ENCODE data around the gene ACER1. TPM values are rescaled to one million over a fixed set of nuclear protein-coding genes. Genes with fewer than 3 reads are reported as not detected.
"Not testable (repeated sequence)": the region's sequence is repeated elsewhere in the genome, so short reads cannot be mapped to it uniquely, and the experiment has no call there.

Gene ACER1
- total RNA-seq, 2 donors from 2014 or later: not detected

DNA sequence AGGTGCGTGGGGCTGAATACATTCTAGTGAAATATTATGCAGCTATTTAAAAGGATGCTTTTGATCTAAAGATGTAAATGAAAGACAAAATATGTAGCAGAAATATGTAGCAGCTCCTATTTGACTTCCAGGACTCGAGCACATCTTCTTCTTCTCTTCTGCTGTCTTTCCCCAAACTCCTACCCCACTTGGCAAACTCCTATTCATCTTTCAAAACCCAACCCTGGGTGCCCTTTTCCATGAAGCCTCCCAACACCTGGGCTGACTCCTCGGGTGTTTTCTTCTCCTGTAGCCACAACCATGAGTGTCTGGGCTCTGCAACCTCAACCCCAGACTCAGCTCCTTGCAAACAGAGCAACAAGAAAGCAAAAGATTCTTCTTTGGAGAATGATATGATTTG lies 11.1 kb downstream of the ACER1 start:
- no peak overlapping the region for H3K4me3 Mint-ChIP-seq
- H3K9me3 Mint-ChIP-seq: peaks cover 21% of the 10 kb centered on the region
- H3K36me3 Mint-ChIP-seq (ENCODE audit: low read depth): no peaks in the 10 kb centered on the region
- TF ChIP-seq, protein P1, sequence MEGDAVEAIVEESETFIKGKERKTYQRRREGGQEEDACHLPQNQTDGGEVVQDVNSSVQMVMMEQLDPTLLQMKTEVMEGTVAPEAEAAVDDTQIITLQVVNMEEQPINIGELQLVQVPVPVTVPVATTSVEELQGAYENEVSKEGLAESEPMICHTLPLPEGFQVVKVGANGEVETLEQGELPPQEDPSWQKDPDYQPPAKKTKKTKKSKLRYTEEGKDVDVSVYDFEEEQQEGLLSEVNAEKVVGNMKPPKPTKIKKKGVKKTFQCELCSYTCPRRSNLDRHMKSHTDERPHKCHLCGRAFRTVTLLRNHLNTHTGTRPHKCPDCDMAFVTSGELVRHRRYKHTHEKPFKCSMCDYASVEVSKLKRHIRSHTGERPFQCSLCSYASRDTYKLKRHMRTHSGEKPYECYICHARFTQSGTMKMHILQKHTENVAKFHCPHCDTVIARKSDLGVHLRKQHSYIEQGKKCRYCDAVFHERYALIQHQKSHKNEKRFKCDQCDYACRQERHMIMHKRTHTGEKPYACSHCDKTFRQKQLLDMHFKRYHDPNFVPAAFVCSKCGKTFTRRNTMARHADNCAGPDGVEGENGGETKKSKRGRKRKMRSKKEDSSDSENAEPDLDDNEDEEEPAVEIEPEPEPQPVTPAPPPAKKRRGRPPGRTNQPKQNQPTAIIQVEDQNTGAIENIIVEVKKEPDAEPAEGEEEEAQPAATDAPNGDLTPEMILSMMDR (conservative IDR thresholded peaks at IDR 0.05): no peak
- Histone ChIP-seq H3K27me3 (ENCODE audit: control insufficient read depth, insufficient read depth, low read length, poor library complexity, severe bottlenecking) (no peaks in the 10 kb centered on the region), H3K36me3 (ENCODE audit: control insufficient read depth, insufficient read depth, low read length) (no peaks in the 10 kb centered on the region), H3K27ac (ENCODE audit: low read depth, low read length) (no peak overlapping the region), H3K4me1 (ENCODE audit: control insufficient read depth, insufficient read depth, low read length) (no peaks in the 10 kb centered on the region), H3K9ac (ENCODE audit: extremely low read depth, low read length, poor library complexity, severe bottlenecking) (no peak overlapping the region), H3K9me3 (ENCODE audit: control insufficient read depth, low read length) (no peaks in the 10 kb centered on the region), H3K4me3 (ENCODE audit: low read length) (no peak overlapping the region)
- no peaks in the 10 kb centered on the region for H3K4me1 Mint-ChIP-seq
- WGBS, 2 experiments (ENCODE audit: insufficient coverage in 1 of 2, insufficient read length in 1 of 2): 17 to 54% methylated on average over 1 to 3 of the region's 3 CpGs
- H3K27ac Mint-ChIP-seq: no peak overlapping the region
- peaks cover 12% of the 10 kb centered on the region for H3K27me3 Mint-ChIP-seq (ENCODE audit: insufficient read depth)
- DNase-seq: no peak

DNA sequence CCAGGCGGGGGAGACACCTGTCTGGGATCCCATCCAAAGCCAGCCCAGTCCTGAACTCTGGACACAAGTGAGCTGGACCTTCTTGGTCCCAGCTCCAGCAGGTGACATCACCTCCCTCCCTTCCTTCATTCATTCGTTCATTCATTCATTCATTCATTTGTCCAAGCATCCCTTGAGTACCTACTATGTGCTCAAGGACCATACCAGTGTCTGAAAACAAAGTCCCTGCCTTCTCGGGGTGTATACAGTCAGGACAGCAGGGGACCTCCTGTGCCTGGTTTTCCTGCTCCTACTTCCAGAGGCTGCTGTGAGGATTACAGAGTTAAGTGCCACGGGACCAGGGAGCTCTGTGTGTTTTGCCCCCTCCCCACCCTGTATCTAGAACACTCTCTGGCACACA lies 14.0 kb downstream of the ACER1 start:
- H3K4me3 ChIP-seq (ENCODE audit: low read length): no peak overlapping the region
- DNase-seq: no peak
- Mint-ChIP-seq H3K27ac (no peak overlapping the region), H3K4me3 (no peak overlapping the region), H3K9me3 (peaks cover 22% of the 10 kb centered on the region), H3K4me1 (no peaks in the 10 kb centered on the region), H3K27me3 (ENCODE audit: insufficient read depth) (peaks cover 13% of the 10 kb centered on the region), H3K36me3 (ENCODE audit: low read depth) (no peaks in the 10 kb centered on the region)
- no peak overlapping the region for H3K27ac ChIP-seq (ENCODE audit: low read depth, low read length)
- no peak overlapping the region for H3K9ac ChIP-seq (ENCODE audit: extremely low read depth, low read length, poor library complexity, severe bottlenecking)
- no peaks in the 10 kb centered on the region for H3K27me3 ChIP-seq (ENCODE audit: control insufficient read depth, insufficient read depth, low read length, poor library complexity, severe bottlenecking)
- WGBS, 2 experiments (ENCODE audit: insufficient coverage in 1 of 2, insufficient read length in 1 of 2): 50 to 55% methylated on average over 3 to 4 of the region's 4 CpGs
- TF ChIP-seq, protein P1 (conservative IDR thresholded peaks at IDR 0.05): no peak
- no peaks in the 10 kb centered on the region for H3K4me1 ChIP-seq (ENCODE audit: control insufficient read depth, insufficient read depth, low read length)
- no peaks in the 10 kb centered on the region for H3K9me3 ChIP-seq (ENCODE audit: control insufficient read depth, low read length)
- no peaks in the 10 kb centered on the region for H3K36me3 ChIP-seq (ENCODE audit: control insufficient read depth, insufficient read depth, low read length)

DNA sequence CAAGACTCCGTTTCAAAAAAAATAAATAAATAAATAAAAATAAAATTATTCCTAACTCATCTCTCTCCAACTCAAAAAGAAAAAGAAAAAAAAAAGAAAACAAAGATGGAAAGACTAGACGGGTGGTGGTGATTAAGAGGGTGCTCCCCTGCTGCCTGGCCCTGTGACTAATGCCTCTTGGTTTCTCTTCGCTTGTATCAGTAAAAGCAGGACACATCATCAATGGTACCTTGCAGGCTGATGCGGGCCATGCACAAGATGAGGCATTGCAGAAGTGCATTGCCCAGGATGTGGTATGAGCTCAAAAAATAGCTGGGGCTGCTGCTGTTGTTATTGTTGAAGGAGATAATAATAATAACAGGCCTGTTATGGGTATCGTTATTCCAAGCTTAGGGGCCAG lies 14.6 kb downstream of the ACER1 start:
- no peak overlapping the region for H3K27ac Mint-ChIP-seq
- 81 to 83% methylated on average over 4 of the region's 5 CpGs for WGBS, 2 experiments (ENCODE audit: insufficient coverage in 1 of 2, insufficient read length in 1 of 2)
- no peak overlapping the region for H3K4me3 ChIP-seq (ENCODE audit: low read length)
- H3K4me1 ChIP-seq (ENCODE audit: control insufficient read depth, insufficient read depth, low read length): no peaks in the 10 kb centered on the region
- no peaks in the 10 kb centered on the region for H3K9me3 ChIP-seq (ENCODE audit: control insufficient read depth, low read length)
- H3K4me3 Mint-ChIP-seq: no peak overlapping the region
- H3K27me3 ChIP-seq (ENCODE audit: control insufficient read depth, insufficient read depth, low read length, poor library complexity, severe bottlenecking): no peaks in the 10 kb centered on the region
- no peaks in the 10 kb centered on the region for H3K4me1 Mint-ChIP-seq
- no peak overlapping the region for H3K9ac ChIP-seq (ENCODE audit: extremely low read depth, low read length, poor library complexity, severe bottlenecking)
- H3K36me3 Mint-ChIP-seq (ENCODE audit: low read depth): no peaks in the 10 kb centered on the region
- peaks cover 24% of the 10 kb centered on the region for H3K9me3 Mint-ChIP-seq
- H3K27me3 Mint-ChIP-seq (ENCODE audit: insufficient read depth): peaks cover 13% of the 10 kb centered on the region
- TF ChIP-seq, protein P1 (conservative IDR thresholded peaks at IDR 0.05): no peak
- no peak for DNase-seq
- H3K36me3 ChIP-seq (ENCODE audit: control insufficient read depth, insufficient read depth, low read length): no peaks in the 10 kb centered on the region
- no peak overlapping the region for H3K27ac ChIP-seq (ENCODE audit: low read depth, low read length)

DNA sequence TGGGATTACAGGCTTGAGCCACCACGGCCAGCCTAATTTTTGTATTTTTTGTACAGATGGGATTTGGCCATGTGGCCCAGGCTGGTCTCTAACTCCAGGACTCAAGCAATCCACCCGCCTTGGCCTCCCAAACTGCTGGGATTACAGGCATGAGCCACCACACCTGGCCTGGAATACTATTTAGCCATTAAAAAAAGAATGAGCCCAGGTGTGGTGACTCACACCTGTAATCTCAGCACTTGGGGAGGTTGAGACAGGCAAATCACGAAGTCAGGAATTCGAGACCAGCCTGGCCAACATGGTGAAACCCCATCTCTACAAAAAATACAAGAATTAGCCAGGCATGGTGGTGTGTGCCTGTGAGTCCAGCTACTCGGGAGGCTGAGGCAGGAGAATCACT lies 17.8 kb downstream of the ACER1 start:
- H3K4me3 Mint-ChIP-seq; DNase-seq; H3K36me3 Mint-ChIP-seq (ENCODE audit: low read depth); H3K36me3 ChIP-seq (ENCODE audit: control insufficient read depth, insufficient read depth, low read length); H3K27me3 ChIP-seq (ENCODE audit: control insufficient read depth, insufficient read depth, low read length, poor library complexity, severe bottlenecking); H3K4me1 Mint-ChIP-seq; H3K9me3 ChIP-seq (ENCODE audit: control insufficient read depth, low read length); H3K27ac ChIP-seq (ENCODE audit: low read depth, low read length); H3K27ac Mint-ChIP-seq; H3K9ac ChIP-seq (ENCODE audit: extremely low read depth, low read length, poor library complexity, severe bottlenecking); H3K4me1 ChIP-seq (ENCODE audit: control insufficient read depth, insufficient read depth, low read length); H3K4me3 ChIP-seq (ENCODE audit: low read length): not testable (repeated sequence)
- WGBS, 2 experiments (ENCODE audit: insufficient coverage in 1 of 2, insufficient read length in 1 of 2): 81 to 85% methylated on average over 5 of the region's 5 CpGs
- H3K9me3 Mint-ChIP-seq: peaks cover 28% of the 10 kb centered on the region
- peaks cover 16% of the 10 kb centered on the region for H3K27me3 Mint-ChIP-seq (ENCODE audit: insufficient read depth)

Data from endodermal cell (in vitro differentiated cells).